Skeletal muscle tissue (tissue), 4 donors: Measurements from ENCODE around the gene VCPKMT. TPM values are rescaled to one million over a fixed set of nuclear protein-coding genes. Genes with fewer than 3 reads are reported as not detected.

Experiments used
- H3K27ac ChIP-seq: one replicate; pipeline ENCODE4 v1.7.0; 2013; ENCODE audit warnings: mild to moderate bottlenecking, low read depth, low read length, inconsistent platforms
- H3K27me3 ChIP-seq, 3 donors: one replicate each; pipeline ENCODE4 v1.7.0; 2013; ENCODE audit warnings: low read length in 3 of 3; ENCODE audit not compliant: control insufficient read depth in 3 of 3, insufficient read depth in 3 of 3
- H3K36me3 ChIP-seq, 3 donors: one replicate each; pipeline ENCODE4 v1.7.0; 2013; ENCODE audit warnings: low read length in 3 of 3; ENCODE audit not compliant: control insufficient read depth in 3 of 3, insufficient read depth in 3 of 3
- H3K4me1 ChIP-seq, 3 donors: one replicate each; pipeline ENCODE4 v1.7.0; 2013; ENCODE audit warnings: low read length in 3 of 3, mild to moderate bottlenecking in 3 of 3; ENCODE audit not compliant: control insufficient read depth in 3 of 3, insufficient read depth in 3 of 3
- H3K4me3 ChIP-seq, 3 donors: one replicate each; pipeline ENCODE4 v1.7.0; 2013; ENCODE audit warnings: low read length in 3 of 3
- H3K9ac ChIP-seq, 3 donors: one replicate each; pipeline ENCODE4 v1.7.0; 2013; ENCODE audit warnings: low read length in 3 of 3, mild to moderate bottlenecking in 3 of 3, moderate library complexity in 2 of 3, low read depth in 1 of 3
- H3K9me3 ChIP-seq, 3 donors: one replicate each; pipeline ENCODE4 v1.7.0; 2013; ENCODE audit warnings: low read length in 3 of 3; ENCODE audit not compliant: control insufficient read depth in 3 of 3
- total RNA-seq: library from RNA; depleted of rRNA; stranded (reverse); fragments of >200 nt; gene quantifications from one replicate; pipeline ENCODE4 v1.2.3, GENCODE V29; 2014
- donor health status: Osteomylitis.

VCPKMT gene
- total RNA-seq, 1 donor from 2014 or later = 2.1 TPM

DNA sequence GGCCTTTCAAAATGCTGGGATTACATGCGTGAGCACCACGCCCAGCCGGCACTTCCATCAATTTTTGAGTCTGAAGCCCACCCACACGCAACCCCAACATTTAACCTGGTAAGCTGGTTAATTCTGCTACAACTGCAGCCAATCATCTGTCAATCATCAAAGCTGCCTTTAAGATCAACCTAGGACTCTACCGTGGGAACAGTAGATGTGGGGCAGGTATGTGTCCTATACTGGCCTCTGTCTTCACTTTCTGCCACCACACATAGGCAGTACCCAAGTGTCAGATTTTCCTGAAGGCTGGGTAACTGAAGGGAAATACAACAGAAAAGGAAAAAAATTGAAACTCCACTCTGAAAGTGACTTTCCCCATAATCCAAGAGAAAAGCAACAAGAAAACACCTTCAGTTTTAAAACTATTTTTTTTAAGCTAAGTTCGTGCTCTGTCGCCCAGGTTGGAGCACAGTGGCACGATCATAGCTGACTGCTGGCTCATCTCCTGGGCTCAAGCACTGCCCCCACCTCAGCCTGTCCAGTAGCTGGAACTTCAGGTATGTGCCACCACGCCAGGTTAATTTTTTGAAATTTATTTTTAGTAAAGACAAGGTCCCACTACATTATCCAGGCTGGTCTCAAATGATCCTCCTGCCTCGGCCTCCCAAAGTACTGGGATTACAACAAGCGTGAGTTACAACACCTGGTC is 22.2 kb downstream of the VCPKMT start:
- peaks cover 1 to 5% (median 2%) of the 10 kb centered on the region in 3 donors for H3K36me3 ChIP-seq
- H3K4me3 ChIP-seq = no peak overlapping the region
- H3K27me3 ChIP-seq = no peaks in the 10 kb centered on the region
- H3K9me3 ChIP-seq = no peaks in the 10 kb centered on the region
- H3K9ac ChIP-seq = no peak overlapping the region
- no peak overlapping the region for H3K27ac ChIP-seq
- no peaks in the 10 kb centered on the region for H3K4me1 ChIP-seq

DNA sequence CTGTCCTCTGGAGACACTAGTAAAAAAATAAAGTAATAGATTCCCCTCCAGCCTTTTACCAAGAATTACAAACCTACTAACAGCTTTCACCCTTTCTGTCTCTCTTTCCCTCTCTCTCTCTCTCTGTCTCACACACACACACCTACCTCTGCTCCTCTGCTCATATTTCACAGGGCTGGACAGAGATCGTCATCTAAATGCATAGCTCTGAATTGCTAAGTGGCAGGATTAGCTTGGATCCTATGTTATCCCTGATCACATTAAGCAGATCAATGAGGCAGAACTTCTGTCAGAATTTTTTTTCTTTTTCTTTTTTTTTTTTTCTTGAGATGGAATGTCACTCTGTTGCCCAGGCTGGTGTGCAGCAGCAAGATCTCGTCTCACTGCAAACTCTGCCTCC is 22.9 kb downstream of the VCPKMT start:
- H3K4me1 ChIP-seq = no peaks in the 10 kb centered on the region
- no peak overlapping the region for H3K27ac ChIP-seq
- H3K36me3 ChIP-seq = peaks cover 2 to 5% (median 2%) of the 10 kb centered on the region in 3 donors
- H3K9ac ChIP-seq = no peak overlapping the region
- no peak overlapping the region for H3K4me3 ChIP-seq
- no peaks in the 10 kb centered on the region for H3K27me3 ChIP-seq
- H3K9me3 ChIP-seq = no peaks in the 10 kb centered on the region

DNA sequence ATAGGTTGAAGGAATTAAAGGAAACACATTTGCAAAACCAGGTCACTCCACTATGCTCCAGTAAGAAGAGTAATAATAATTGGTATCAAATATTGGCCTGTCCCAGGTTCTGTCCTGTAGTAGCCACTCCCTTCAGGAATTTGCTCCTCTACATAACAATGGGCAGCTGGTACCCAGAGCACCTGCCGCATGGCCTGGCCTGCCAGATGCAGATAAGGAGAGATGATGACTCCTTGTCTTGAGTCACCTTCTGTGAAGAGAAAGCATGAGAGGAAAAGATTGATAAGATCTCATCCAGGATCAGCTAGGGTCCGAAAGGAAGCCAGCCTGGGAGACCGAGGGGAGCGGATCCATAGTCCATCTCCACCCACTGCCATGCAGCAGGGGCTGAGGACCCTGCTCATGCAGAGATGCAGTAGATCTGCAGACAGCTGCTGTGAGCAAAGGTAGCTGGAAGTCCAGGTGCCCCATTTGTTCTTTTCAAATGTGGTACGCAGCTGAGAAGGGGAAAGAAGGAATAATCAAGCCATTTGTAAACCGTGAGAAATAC is 24.3 kb downstream of the VCPKMT start:
- no peaks in the 10 kb centered on the region for H3K9me3 ChIP-seq
- no peaks in the 10 kb centered on the region for H3K4me1 ChIP-seq
- no peak overlapping the region for H3K27ac ChIP-seq
- H3K9ac ChIP-seq = no peak overlapping the region
- peaks cover 2 to 9% (median 2%) of the 10 kb centered on the region in 3 donors for H3K36me3 ChIP-seq
- H3K4me3 ChIP-seq = no peak overlapping the region
- H3K27me3 ChIP-seq = no peaks in the 10 kb centered on the region

- Histone ChIP-seq H3K4me3 (no peak overlapping the region), H3K4me1 (no peaks in the 10 kb centered on the region), H3K9me3 (no peaks in the 10 kb centered on the region), H3K9ac (no peak overlapping the region), H3K27ac (no peak overlapping the region), H3K36me3 (peaks cover 2 to 9% (median 2%) of the 10 kb centered on the region in 3 donors), H3K27me3 (no peaks in the 10 kb centered on the region)
Observed at GRCh38 chr14:50091240-50091913, 25.0 kb downstream of the VCPKMT start.

DNA sequence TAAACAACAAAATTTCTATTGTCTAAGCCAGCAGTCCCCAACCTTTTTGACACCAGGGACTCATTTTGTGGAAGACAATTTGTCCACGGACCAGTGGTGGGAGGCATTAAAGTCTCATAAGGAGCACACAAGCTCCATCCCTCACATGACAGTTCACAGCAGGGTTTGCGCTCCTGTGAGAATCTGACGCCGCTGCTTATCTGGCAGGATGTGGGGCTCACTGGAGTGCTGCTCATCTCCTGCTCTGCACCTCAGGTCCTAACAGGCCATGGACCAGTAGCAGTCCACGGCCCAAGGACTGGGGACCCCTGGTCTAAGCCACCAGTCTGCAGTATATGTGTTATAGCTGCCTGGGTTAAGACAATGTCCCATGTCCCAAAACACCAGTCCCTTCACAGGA is 27.2 kb downstream of the VCPKMT start:
- no peaks in the 10 kb centered on the region for H3K4me1 ChIP-seq
- H3K27ac ChIP-seq = no peak overlapping the region
- no peak overlapping the region for H3K9ac ChIP-seq
- H3K36me3 ChIP-seq = peaks cover 2 to 13% (median 2%) of the 10 kb centered on the region in 3 donors
- no peak overlapping the region for H3K4me3 ChIP-seq
- H3K27me3 ChIP-seq = no peaks in the 10 kb centered on the region
- no peaks in the 10 kb centered on the region for H3K9me3 ChIP-seq

DNA sequence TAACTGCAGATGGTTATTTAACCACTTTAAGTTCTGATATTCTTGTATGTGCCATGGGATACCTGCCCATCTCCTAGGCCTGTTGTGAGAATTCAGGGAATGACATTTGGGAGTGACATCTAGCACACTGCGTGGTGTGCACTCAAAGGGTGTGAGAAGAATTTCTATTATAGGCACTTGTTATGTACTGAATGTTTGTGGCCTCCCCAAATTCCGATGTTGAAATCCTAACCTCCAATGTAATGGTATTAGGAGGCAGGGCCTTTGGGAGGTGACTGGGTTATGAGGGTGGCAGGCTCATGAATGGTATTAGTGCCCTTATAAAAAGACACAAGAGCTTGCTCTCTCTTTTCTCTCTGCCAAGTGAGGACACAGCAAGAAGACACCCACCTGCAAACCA is 27.6 kb downstream of the VCPKMT start:
- peaks cover 2 to 13% (median 2%) of the 10 kb centered on the region in 3 donors for H3K36me3 ChIP-seq
- no peaks in the 10 kb centered on the region for H3K9me3 ChIP-seq
- H3K4me3 ChIP-seq = no peak overlapping the region
- H3K4me1 ChIP-seq = no peaks in the 10 kb centered on the region
- no peaks in the 10 kb centered on the region for H3K27me3 ChIP-seq
- no peak overlapping the region for H3K27ac ChIP-seq
- H3K9ac ChIP-seq = no peak overlapping the region

DNA sequence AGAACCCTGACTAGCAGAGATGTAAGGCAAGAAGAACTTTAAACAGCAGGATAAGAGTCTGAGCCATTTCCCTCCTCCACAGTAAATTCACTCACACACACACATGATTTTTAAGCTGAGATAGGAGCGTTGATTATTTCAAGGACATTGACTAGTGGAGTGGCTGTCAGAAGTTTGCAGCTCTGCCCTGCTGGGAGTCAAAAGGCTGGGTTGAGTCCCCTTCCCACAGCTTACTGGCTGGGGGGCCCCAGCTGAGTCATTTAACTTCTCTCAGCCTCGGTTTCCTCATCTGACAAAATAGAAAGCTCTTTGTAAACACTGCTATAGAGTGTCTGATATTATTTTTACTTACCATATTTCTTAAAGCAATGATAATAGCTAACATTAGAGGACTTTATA is 28.3 kb downstream of the VCPKMT start:
- no peak overlapping the region for H3K27ac ChIP-seq
- no peaks in the 10 kb centered on the region for H3K27me3 ChIP-seq
- H3K4me3 ChIP-seq = no peak overlapping the region
- no peaks in the 10 kb centered on the region for H3K4me1 ChIP-seq
- H3K9me3 ChIP-seq = no peaks in the 10 kb centered on the region
- no peak overlapping the region for H3K9ac ChIP-seq
- H3K36me3 ChIP-seq = peaks cover 2 to 13% (median 2%) of the 10 kb centered on the region in 3 donors

- Histone ChIP-seq H3K36me3 (peaks cover 2 to 13% (median 2%) of the 10 kb centered on the region in 3 donors), H3K4me1 (no peaks in the 10 kb centered on the region), H3K27me3 (no peaks in the 10 kb centered on the region), H3K27ac (no peak overlapping the region), H3K4me3 (no peak overlapping the region), H3K9me3 (no peaks in the 10 kb centered on the region), H3K9ac (no peak overlapping the region)
Observed at GRCh38 chr14:50087341-50088116, 28.8 kb downstream of the VCPKMT start.

DNA sequence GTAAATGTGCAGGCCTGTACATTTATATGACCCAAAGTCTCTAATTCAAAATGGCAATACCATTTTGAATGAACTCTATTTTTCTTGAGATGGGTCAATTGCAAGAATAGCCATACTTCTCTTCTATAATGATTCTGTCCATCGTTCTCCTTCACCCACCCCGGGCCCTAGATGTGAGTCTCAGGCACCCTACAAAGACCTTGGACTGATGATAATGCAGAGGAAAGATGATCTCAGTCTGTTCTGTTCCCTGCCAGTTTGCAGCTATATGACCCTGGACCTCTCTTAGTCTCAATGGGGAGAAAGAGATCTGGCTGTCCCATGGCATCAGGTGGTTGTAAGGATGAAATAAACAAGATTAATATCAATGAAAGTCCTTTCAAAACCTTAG is 30.1 kb downstream of the VCPKMT start:
- Histone ChIP-seq H3K27me3 (no peaks in the 10 kb centered on the region), H3K27ac (no peak overlapping the region)

More for the DNA sequence above, 30.1 kb downstream of the VCPKMT start:
- Histone ChIP-seq H3K4me3 (no peak overlapping the region), H3K36me3 (peaks cover 0 to 8% (median 2%) of the 10 kb centered on the region in 3 donors), H3K4me1 (no peaks in the 10 kb centered on the region), H3K9me3 (no peaks in the 10 kb centered on the region), H3K9ac (no peak overlapping the region)
